Brain microvascular endothelial cell (primary cell): ENCODE data around the gene SHISA5.
A peak's percentile ranks its signal among the peaks of the same experiment; 100 is the strongest.

Experiments used
- DNase-seq: peaks from one replicate; pipeline ENCODE4 v3.0.0-alpha.2; 2020
- H3K27ac ChIP-seq: fragments of 250-450 bp; sonication (Bioruptor Pico); 2 replicates; pipeline ENCODE4 v1.5.1; 2020; ENCODE audit warnings: mild to moderate bottlenecking, moderate library complexity
- H3K27me3 ChIP-seq: fragments of 250-450 bp; sonication (Bioruptor Pico); replicated peaks from 2 replicates; pipeline ENCODE4 v1.5.1; 2020; ENCODE audit warnings: mild to moderate bottlenecking
- H3K36me3 ChIP-seq: fragments of 250-450 bp; sonication (Bioruptor Pico); replicated peaks from 2 replicates; pipeline ENCODE4 v1.5.1; 2020; ENCODE audit warnings: mild to moderate bottlenecking
- H3K4me3 ChIP-seq: 2 replicates; pipeline ENCODE4 v1.5.1; 2011; ENCODE audit warnings: low read depth, mild to moderate bottlenecking, control low read depth, low read length, moderate library complexity
- in situ Hi-C: cut with HindIII; loops from 2 replicates; pipeline ENCODE4 v1.10.0; 2017; ENCODE audit warnings: low sequenced_read_pairs, low pct_ligation_motif_present
- TF ChIP-seq, protein P1 (sequence below): IDR thresholded peaks from 2 replicates; pipeline ENCODE4 v1.5.1; 2011; ENCODE audit warnings: low read depth, mild to moderate bottlenecking, moderate library complexity, low read length, control low read depth, inconsistent platforms; ENCODE audit errors: missing control alignments

Gene SHISA5

DNA sequence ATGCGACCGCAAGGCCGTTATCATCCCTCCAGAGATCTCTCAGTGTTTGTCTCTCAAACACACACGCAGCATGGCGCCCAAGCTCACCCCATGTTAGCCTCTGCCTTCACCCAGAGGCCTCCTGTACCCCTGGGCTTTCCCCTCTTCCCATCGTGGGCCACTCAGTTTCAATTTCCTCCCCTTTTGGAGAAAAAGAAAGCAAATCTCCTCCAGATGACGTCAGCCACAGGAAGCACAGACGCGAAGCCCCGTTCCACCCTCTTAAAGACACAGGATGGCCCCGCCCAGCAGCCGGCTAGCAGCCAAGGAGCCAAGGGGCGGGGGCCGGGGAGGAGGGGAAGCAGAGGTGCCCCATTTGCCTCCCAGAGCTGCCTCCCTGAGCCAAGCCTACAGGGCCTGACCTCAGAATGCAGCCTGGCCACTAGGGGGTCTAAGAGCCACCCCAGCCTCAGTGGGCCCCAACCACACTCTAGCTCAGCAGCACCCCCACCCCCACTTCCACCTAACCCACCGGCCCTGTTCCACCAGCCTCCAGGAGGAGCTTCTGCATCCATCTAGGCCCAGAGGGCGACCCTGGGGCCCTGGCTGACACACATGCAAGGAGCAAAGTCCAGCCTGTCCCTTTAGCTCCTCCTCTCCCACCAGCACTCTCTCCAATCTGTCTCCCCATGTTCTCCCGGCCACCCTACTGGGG, 30.9 kb downstream of the SHISA5 start:
- in situ Hi-C loops: no loop called here
- Histone ChIP-seq H3K36me3 (peaks cover 15% of the 10 kb centered on the region), H3K4me3 (peak overlapping the region; percentile 90), H3K27me3 (no peaks in the 10 kb centered on the region), H3K27ac (peak overlapping the region; percentile 88)
- peak; percentile 88 for DNase-seq
- TF ChIP-seq, protein P1, sequence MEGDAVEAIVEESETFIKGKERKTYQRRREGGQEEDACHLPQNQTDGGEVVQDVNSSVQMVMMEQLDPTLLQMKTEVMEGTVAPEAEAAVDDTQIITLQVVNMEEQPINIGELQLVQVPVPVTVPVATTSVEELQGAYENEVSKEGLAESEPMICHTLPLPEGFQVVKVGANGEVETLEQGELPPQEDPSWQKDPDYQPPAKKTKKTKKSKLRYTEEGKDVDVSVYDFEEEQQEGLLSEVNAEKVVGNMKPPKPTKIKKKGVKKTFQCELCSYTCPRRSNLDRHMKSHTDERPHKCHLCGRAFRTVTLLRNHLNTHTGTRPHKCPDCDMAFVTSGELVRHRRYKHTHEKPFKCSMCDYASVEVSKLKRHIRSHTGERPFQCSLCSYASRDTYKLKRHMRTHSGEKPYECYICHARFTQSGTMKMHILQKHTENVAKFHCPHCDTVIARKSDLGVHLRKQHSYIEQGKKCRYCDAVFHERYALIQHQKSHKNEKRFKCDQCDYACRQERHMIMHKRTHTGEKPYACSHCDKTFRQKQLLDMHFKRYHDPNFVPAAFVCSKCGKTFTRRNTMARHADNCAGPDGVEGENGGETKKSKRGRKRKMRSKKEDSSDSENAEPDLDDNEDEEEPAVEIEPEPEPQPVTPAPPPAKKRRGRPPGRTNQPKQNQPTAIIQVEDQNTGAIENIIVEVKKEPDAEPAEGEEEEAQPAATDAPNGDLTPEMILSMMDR: peak; percentile 55

- peak overlapping the region; percentile 88 for H3K27ac ChIP-seq
- no peak for DNase-seq
- in situ Hi-C loops: no loop called here
- peaks cover 20% of the 10 kb centered on the region for H3K36me3 ChIP-seq
- TF ChIP-seq, protein P1: peak; percentile 25
- peak overlapping the region; percentile 90 for H3K4me3 ChIP-seq
- H3K27me3 ChIP-seq: no peaks in the 10 kb centered on the region
These were observed 31.4 kb downstream of the SHISA5 start for GRCh38 chr3:48472673-48472922.

DNA sequence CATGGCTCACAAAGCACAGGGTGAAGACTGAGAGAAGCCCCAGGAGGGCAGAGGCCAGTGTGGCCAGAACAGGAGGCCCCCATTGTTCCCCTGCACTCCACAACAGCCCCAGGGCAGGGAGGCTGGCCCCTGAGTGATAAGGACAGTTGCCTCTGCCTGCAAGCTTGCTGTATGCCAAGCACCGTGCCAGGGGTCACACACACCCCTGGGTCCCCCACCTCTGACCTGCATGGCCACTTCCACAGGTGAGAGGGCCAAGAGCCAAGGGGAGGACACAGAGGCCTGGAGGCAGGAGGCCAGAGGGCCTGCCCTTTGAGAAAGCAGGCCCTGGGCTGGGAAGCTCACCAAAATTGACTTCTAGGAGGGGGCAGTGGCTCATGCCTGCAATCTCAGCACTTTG, 33.7 kb downstream of the SHISA5 start:
- Histone ChIP-seq H3K27me3 (no peaks in the 10 kb centered on the region), H3K27ac (no peak overlapping the region), H3K36me3 (peaks cover 30% of the 10 kb centered on the region), H3K4me3 (no peak overlapping the region)
- no peak for DNase-seq
- in situ Hi-C loops: no loop called here
- TF ChIP-seq, protein P1: no peak

DNA sequence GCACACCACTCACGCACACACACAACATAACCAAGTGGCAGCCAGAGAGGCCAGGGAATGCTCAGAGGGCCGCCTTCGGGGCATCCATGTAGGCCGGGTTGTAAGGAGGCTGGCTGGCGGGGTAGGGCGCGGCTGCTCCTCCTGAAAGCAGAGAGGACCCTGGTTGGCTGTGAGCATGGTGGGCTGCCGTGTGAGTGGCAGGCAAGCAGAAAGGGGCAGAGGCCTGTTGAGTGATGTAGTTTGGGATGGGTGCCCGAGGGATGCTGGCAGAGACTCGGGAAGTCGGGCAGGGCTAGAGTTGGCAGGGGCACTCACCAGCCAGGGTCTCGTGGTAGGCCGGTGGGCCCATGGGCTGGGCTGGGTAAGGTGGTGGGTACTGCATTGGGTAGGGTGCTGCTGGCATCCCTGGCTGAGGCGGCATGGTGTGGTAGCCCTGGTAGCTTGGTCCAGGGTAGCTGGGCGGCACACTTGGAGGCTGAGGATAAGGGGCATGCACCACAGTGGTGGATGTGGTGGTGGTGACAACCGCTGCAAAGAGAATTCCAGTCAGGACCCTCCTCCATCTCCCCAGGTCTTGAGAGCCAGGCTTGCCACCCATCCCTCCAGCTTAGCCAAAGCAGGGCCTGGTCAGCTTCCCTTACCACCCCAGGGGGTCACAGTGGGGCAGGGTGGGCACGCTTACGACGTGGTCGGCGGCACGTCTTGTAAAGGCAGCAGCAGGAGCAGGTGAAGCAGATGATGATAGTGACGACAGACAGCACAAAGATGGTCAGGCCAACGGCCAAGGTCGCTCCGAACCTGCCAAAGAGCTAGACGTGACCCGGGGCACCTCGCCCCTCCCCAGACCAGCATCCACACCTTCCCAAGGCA, 34.7 kb downstream of the SHISA5 start:
- peaks cover 30% of the 10 kb centered on the region for H3K36me3 ChIP-seq
- H3K4me3 ChIP-seq: no peak overlapping the region
- TF ChIP-seq, protein P1: no peak
- no peak for DNase-seq
- in situ Hi-C loops: no loop called here
- no peak overlapping the region for H3K27ac ChIP-seq
- H3K27me3 ChIP-seq: no peaks in the 10 kb centered on the region

DNA sequence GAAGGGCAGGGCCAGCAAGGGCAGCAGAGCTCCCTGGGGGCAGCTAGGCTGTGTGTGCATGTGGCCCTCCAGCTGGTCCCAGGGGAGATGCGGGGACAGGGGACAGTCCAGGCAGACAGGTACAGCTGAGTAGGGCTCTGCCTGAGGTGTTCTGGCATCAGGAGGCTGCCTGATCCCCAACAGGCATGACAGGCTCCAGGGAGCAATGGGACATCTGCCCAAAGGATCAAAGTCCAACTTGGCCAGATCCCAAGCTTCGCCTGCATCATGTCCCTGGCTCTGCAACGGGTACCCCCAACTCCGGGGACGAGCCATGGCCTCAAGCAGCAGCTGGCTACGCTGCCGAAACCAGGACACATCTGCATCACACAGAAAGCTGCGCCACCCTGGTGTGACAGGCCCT, 35.6 kb downstream of the SHISA5 start:
- Histone ChIP-seq H3K27me3 (no peaks in the 10 kb centered on the region), H3K36me3 (peaks cover 30% of the 10 kb centered on the region), H3K27ac (no peak overlapping the region), H3K4me3 (no peak overlapping the region)
- in situ Hi-C loops: no loop called here
- TF ChIP-seq, protein P1: no peak
- no peak for DNase-seq
